Keratinocyte (primary cell): ENCODE data around the gene SAMD15. TPM values are rescaled to one million over a fixed set of nuclear protein-coding genes. Genes with fewer than 3 reads are reported as not detected.

Source experiments
- DNase-seq: peaks from one replicate; pipeline ENCODE4 v3.0.0-alpha.2; 2011; ENCODE audit warnings: low read depth, missing footprints, low spot score
- FAIRE-seq: peaks from 2 replicates; lab custom pipeline; 2011; peaks lifted over from hg19 to GRCh38; lab: Jason Lieb, UNC
- H2AFZ ChIP-seq: 2 replicates; pipeline ENCODE4 v1.6.0; 2012; ENCODE audit warnings: low read length, control low read depth, inconsistent platforms; ENCODE audit not compliant: control insufficient read depth
- H3K27ac ChIP-seq: 2 replicates; pipeline ENCODE4 v1.5.1; 2011; ENCODE audit warnings: low read length; ENCODE audit not compliant: control insufficient read depth, insufficient read depth
- H3K27me3 ChIP-seq: 3 replicates; pipeline ENCODE4 v1.6.0; 2011; ENCODE audit warnings: low read length; ENCODE audit not compliant: control insufficient read depth, insufficient read depth; ENCODE audit errors: extremely low read depth
- H3K36me3 ChIP-seq, 2 experiments: 2 replicates in 1 of 2; 3 replicates in 1 of 2; pipeline ENCODE4 v1.5.1; 2011; ENCODE audit warnings: low read length in 2 of 2, mild to moderate bottlenecking in 1 of 2; ENCODE audit not compliant: control insufficient read depth in 2 of 2, insufficient read depth in 2 of 2; ENCODE audit errors: extremely low read depth in 1 of 2
- H3K4me1 ChIP-seq: 3 replicates; pipeline ENCODE4 v1.5.1; 2011; ENCODE audit warnings: low read length; ENCODE audit not compliant: control insufficient read depth, insufficient read depth; ENCODE audit errors: extremely low read depth
- H3K4me2 ChIP-seq: 3 replicates; pipeline ENCODE4 v1.6.0; 2011; ENCODE audit warnings: low read depth, low read length; ENCODE audit not compliant: control insufficient read depth, insufficient read depth; ENCODE audit errors: extremely low read depth
- H3K4me3 ChIP-seq, 3 experiments: fragments of 200-600 bp in 1 of 3; sonication (generic) in 1 of 3; 2 replicates in 2 of 3; 3 replicates in 1 of 3; pipeline ENCODE4 v1.5.1; 2011 to 2016; ENCODE audit warnings: low read length in 3 of 3, mild to moderate bottlenecking in 3 of 3, control low read depth in 2 of 3, inconsistent platforms in 1 of 3, low read depth in 1 of 3, mixed read lengths in 1 of 3, mixed run types in 1 of 3, moderate library complexity in 1 of 3; ENCODE audit not compliant: control insufficient read depth in 2 of 3, insufficient read depth in 2 of 3; ENCODE audit errors: extremely low read depth in 1 of 3
- H3K79me2 ChIP-seq: 2 replicates; pipeline ENCODE4 v1.6.0; 2012; ENCODE audit warnings: low read length; ENCODE audit not compliant: control insufficient read depth, insufficient read depth
- H3K9ac ChIP-seq: 3 replicates; pipeline ENCODE4 v1.6.0; 2011; ENCODE audit warnings: low read length; ENCODE audit not compliant: control insufficient read depth, insufficient read depth; ENCODE audit errors: extremely low read depth
- H3K9me1 ChIP-seq: 3 replicates; pipeline ENCODE4 v1.6.0; 2011; ENCODE audit warnings: low read length; ENCODE audit not compliant: control insufficient read depth, insufficient read depth; ENCODE audit errors: extremely low read depth
- H3K9me3 ChIP-seq: 2 replicates; pipeline ENCODE4 v1.5.1; 2012; ENCODE audit warnings: low read depth, low read length; ENCODE audit not compliant: control insufficient read depth
- H4K20me1 ChIP-seq: 3 replicates; pipeline ENCODE4 v1.6.0; 2011; ENCODE audit warnings: low read length; ENCODE audit not compliant: control insufficient read depth, insufficient read depth; ENCODE audit errors: extremely low read depth
- EZH2 ChIP-seq: IDR thresholded peaks from one replicate; pipeline ENCODE4 v1.6.1; 2012; ENCODE audit warnings: inconsistent platforms, mild to moderate bottlenecking, low read length, moderate library complexity
- dilution Hi-C: fragments of 300-500 bp; cut with MboI; formaldehyde crosslinking; loops from one replicate; pipeline ENCODE4 v1.7.0; 2020; ENCODE audit warnings: low sequenced_read_pairs; ENCODE audit not compliant: extremely low pct_ligation_motif_present
- polyA plus RNA-seq, 5 experiments: library from polyadenylated mRNA; depleted of rRNA in 3 of 5; stranded (reverse) in 3 of 5; stranded (forward) in 1 of 5; unstranded in 1 of 5; fragments of >200 nt; gene quantifications; 1 replicate in 1 of 5; 2 replicates in 3 of 5; 3 replicates in 1 of 5; pipeline versions ENCODE4 v1.2.1 to v1.2.3, GENCODE V29; 2011 to 2012; ENCODE audit warnings: missing spikeins in 2 of 5, low read depth in 1 of 5, low replicate concordance in 1 of 5
- TF ChIP-seq, protein P1 (sequence below), 3 experiments: IDR thresholded peaks in 1 of 3; conservative IDR thresholded peaks in 1 of 3; optimal IDR thresholded peaks in 1 of 3; 2 replicates in 2 of 3; 3 replicates in 1 of 3; pipeline versions ENCODE3 to v1.5.1; 2011; ENCODE audit warnings: low read length in 3 of 3, mild to moderate bottlenecking in 3 of 3, moderate library complexity in 2 of 3, control low read depth in 1 of 3, inconsistent platforms in 1 of 3; ENCODE audit not compliant: insufficient read depth in 2 of 3; ENCODE audit errors: extremely low read depth in 1 of 3

SAMD15 gene
- polyA plus RNA-seq, 1 donor (not counting 4 experiments of a cell fraction or from before 2014, with no cell fraction given), result 0.77 TPM

DNA sequence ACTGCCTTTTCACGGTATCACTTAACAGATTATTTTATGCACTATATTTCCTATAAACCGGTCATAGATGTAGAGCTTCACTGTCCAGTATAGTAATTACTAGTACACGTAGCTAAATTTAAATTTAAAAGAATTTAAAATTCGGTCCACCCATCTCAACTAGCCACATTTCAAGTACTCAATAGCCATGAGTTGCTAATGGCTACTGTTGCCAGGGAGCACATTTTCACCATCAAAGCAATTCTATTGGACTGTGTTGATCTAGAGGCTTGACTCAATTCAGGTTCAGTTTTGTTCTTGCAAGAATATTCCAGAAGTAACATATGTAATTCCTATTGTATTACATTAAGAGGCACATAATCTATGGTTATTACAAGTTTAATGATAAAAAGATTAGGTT is 20.3 kb upstream of the SAMD15 start:
- no peak for TF ChIP-seq EZH2
- TF ChIP-seq, protein P1, sequence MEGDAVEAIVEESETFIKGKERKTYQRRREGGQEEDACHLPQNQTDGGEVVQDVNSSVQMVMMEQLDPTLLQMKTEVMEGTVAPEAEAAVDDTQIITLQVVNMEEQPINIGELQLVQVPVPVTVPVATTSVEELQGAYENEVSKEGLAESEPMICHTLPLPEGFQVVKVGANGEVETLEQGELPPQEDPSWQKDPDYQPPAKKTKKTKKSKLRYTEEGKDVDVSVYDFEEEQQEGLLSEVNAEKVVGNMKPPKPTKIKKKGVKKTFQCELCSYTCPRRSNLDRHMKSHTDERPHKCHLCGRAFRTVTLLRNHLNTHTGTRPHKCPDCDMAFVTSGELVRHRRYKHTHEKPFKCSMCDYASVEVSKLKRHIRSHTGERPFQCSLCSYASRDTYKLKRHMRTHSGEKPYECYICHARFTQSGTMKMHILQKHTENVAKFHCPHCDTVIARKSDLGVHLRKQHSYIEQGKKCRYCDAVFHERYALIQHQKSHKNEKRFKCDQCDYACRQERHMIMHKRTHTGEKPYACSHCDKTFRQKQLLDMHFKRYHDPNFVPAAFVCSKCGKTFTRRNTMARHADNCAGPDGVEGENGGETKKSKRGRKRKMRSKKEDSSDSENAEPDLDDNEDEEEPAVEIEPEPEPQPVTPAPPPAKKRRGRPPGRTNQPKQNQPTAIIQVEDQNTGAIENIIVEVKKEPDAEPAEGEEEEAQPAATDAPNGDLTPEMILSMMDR (optimal IDR thresholded peaks at IDR 0.05 in 1 of 3, IDR thresholded peaks at IDR 0.05 in 1 of 3, conservative IDR thresholded peaks at IDR 0.05 in 1 of 3; ENCODE audit: extremely low read depth in 1 of 3, insufficient read depth in 2 of 3, low read length in 3 of 3), result no peak
- H3K36me3 ChIP-seq, result no peaks in the 10 kb centered on the region
- no peaks in the 10 kb centered on the region for H3K27me3 ChIP-seq
- FAIRE-seq (no peak), DNase-seq (no peak)
- no peaks in the 10 kb centered on the region for H3K9me3 ChIP-seq
- no peak overlapping the region for H3K27ac ChIP-seq
- dilution Hi-C loops, result no loop called here
- no peaks in the 10 kb centered on the region for H3K79me2 ChIP-seq
- H3K4me2 ChIP-seq, result no peak overlapping the region
- no peaks in the 10 kb centered on the region for H3K9me1 ChIP-seq
- no peaks in the 10 kb centered on the region for H4K20me1 ChIP-seq
- H3K4me1 ChIP-seq, result no peaks in the 10 kb centered on the region
- no peak overlapping the region for H3K9ac ChIP-seq
- H2AFZ ChIP-seq, result no peak overlapping the region
- H3K4me3 ChIP-seq, result no peak overlapping the region

DNA sequence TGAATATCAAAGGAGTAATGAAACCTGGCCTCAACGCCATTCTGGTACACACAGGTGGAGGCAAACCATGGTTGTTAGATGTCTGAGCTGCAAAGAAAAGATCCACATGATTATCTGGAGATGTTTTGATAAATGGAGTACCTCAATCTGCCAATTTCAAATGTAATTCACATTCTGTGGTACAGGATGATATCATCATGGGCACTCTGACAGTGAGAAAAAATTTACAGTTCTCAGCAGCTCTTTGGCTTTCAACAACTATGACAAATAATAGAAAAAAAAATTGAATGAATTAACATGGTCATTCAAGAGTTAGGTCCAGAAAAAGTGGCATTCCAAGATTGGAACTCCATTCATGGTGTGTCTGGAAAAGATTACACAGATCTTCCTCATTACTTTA is 17.6 kb upstream of the SAMD15 start:
- Histone ChIP-seq H3K4me3 (no peak overlapping the region), H3K4me2 (no peak overlapping the region), H3K36me3 (no peaks in the 10 kb centered on the region), H3K9me1 (no peaks in the 10 kb centered on the region), H2AFZ (no peak overlapping the region), H4K20me1 (no peaks in the 10 kb centered on the region), H3K4me1 (no peaks in the 10 kb centered on the region), H3K27ac (no peak overlapping the region), H3K9ac (no peak overlapping the region), H3K27me3 (no peaks in the 10 kb centered on the region), H3K9me3 (no peaks in the 10 kb centered on the region), H3K79me2 (no peaks in the 10 kb centered on the region)
- no peak for FAIRE-seq
- dilution Hi-C loops, result no loop called here
- no peak for DNase-seq
- TF ChIP-seq EZH2, result no peak
- TF ChIP-seq, protein P1 (optimal IDR thresholded peaks at IDR 0.05 in 1 of 3, IDR thresholded peaks at IDR 0.05 in 1 of 3, conservative IDR thresholded peaks at IDR 0.05 in 1 of 3; ENCODE audit: extremely low read depth in 1 of 3, insufficient read depth in 2 of 3, low read length in 3 of 3), result no peak
